NB4 (cell line): Measurements from ENCODE around the gene ACKR4.

Source experiments
- CTCF ChIP-seq: IDR thresholded peaks from one replicate; pipeline ENCODE4 v1.5.1; 2012; ENCODE audit warnings: low read depth, low read length
- MYC ChIP-seq: IDR thresholded peaks from 2 replicates; pipeline ENCODE4 v1.6.1; 2011; ENCODE audit warnings: low read depth, low read length
- POLR2A ChIP-seq: IDR thresholded peaks from 2 replicates; pipeline ENCODE4 v1.6.1; 2011; ENCODE audit warnings: mild to moderate bottlenecking; ENCODE audit not compliant: insufficient read length; ENCODE audit errors: extremely low read depth
- TF ChIP-seq, protein P1 (sequence below): IDR thresholded peaks from 2 replicates; pipeline ENCODE4 v1.6.1; 2011; ENCODE audit warnings: low read depth, low read length

DNA sequence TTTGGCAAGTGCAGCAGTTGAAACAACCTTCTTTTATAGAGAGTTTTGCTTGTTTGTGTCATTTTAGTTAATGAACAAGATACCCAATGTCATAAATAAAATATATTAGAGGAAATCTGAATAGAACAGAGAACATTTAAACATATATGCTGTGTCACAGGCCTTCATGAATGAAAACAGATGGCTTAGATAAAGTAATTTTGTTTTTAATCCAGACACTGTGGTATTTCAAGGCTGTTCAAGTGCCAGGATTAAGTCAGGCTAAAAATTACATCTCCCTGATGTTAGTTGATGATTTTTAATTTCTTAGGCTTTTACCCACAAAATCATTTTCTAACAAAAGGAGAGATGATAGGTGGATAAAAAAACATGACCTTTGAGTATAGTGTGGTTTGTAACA, 4.9 kb upstream of the ACKR4 start:
- no peak for TF ChIP-seq CTCF
- no peak for TF ChIP-seq POLR2A
- TF ChIP-seq MYC: no peak
- TF ChIP-seq, protein P1, sequence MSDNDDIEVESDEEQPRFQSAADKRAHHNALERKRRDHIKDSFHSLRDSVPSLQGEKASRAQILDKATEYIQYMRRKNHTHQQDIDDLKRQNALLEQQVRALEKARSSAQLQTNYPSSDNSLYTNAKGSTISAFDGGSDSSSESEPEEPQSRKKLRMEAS: no peak
